NCI-H1417 treated with DMSO at 0.1 percent for 48 hours (cell line): ENCODE results near the gene PIGW.

Source experiments
- DNase-seq: peaks from one replicate; lab custom pipeline; 2025; lab: John Stamatoyannopoulos, UW

PIGW gene

DNA sequence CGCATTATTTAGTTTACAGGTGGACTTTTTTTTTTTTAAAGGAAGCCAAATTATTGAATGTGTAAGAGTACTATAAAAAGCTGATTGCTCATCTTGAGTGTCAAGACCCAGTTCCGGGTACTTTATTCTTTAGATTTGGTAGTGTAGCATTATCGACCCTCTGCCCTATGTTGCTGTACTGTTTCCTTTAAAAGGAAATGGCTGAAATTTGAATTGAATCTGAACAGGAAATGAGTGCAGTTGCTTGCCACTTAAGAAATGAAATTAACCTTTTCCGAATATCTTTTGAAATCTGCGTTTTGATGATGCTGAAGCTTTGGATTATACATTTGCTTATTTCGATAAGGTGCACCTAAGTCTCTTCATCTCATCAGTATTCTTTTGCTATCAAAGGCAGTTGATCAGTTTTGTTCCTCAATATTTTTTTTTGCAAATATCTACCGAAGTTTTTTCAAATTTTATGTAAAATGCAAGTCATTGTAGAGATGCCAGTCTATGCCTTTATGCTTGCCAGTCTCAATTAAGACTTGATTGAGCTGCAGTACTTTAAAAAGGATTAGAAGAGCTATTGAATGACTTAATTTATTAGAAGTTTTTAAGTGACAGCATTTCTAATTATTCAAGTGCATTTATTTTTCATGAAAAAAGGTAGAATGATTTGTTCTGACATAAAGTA, 11.8 kb downstream of the PIGW start:
- no peak for DNase-seq

DNA sequence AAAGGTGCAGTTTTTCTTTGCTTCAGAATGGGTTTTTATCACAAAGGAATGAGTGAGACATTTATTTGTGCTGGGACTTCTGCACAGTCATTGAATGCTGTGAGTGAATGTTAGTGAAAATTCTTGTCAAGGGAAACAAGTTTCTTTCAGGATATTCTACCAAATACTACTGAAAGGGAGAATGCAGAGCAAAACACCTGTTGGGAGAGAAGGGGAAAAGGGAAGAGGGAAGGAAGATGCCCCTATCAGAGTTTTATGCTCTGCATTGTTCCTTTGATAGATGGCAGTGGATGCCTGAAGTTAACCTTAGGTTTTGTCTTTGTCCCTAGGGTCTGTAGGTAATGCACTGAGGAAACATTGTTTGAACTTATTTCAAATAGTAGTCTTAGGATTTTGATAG, 13.0 kb downstream of the PIGW start:
- no peak for DNase-seq

DNA sequence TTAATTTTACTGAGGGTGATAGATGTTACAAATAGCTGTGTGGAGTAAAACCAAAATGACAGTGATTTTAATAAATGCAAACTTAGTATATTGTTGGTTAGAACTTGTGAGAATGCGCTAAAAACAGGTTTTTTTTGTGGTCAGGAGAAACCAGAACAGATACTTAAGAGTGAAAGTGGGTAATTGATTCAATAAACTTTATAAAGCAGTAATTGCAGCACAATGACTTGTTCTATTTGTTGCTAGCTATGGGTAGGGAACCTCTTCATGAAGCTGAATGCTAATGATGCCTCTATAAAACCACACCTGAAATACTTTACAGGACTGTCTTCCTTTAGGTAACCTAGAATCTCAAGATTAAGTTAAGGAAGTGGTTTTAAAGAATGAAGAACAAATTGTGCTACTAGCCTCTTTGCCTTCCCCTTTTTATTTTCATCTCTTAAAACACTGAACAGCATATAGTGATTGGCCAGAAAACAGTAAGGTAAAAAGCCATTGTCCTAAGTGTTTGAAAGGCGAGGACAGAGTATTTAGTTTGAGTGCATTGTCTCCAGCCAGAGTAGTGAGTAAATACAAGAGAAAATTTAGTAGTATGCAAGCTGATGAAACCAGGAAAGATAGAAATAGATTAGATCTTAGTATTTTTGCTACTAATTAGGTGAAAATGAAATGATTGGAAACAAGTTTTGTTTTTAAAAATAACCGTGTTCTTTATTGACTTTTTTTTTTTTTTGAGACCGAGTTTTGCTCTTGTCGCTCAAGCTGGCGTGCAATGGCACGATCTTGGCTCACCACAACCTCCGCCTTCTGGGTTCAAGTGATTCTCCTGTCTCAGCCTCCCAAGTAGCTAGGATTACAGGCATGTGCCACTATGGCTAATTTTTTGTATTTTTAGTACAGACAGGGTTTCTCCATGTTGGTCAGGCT, 16.0 kb downstream of the PIGW start:
- DNase-seq: no peak

DNA sequence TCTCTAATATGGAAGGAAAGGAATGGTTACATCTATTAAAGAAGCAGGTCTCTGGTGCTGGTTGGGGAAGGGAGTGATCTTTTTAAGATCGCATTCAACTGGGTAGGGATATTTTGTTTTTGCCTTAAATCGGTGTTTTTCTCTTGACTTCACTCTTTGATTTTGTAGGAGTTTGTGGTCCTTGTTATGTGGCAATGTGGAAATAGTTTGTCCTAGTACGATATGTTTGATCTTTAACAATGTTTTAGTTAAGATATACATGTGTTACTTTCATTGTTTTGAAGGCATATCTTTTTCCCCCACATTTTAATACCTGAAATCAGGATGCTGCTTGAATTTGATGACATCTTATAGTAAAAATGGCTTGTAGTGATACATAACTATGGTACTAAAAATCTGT, 18.7 kb downstream of the PIGW start:
- DNase-seq: no peak

DNA sequence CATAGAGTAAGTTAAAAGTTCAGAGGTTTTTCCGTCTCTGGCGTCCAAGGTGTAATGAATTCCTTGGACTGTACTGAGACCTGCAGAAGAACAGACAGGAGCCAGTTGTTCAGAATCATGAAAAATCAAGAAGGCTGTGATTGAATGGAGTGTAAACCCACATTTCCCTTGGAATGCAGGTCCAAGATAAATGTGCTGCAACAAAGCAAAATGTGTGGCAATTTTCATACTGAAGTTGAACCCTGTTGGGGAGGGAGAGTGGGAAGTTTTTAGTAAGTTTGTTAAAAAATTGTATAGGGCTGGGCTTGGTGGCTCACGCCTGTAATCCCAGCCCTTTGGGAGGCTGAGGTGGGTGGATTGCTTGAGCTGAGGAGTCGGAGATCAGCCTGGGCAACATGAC, 31.3 kb downstream of the PIGW start:
- no peak for DNase-seq

DNA sequence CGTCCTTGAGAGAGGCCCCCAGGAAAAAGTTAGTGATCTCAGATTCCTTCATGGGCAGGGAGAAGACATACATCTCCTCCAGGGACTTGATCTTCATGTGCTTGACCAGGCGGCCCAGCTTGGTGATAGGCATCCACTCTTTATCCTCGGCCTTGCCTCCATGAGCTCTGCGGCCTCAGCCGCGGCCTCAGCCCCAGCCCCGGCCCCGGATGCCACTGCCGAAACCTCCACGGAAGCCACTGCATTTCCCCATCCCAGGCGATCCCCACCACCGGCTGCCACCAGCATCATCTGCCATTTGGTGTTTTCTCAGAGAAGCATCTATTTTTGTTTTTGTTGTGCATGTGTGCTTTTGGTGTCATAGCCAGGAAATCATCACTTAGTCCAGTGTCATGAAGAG, 40.2 kb downstream of the PIGW start:
- DNase-seq: no peak

DNA sequence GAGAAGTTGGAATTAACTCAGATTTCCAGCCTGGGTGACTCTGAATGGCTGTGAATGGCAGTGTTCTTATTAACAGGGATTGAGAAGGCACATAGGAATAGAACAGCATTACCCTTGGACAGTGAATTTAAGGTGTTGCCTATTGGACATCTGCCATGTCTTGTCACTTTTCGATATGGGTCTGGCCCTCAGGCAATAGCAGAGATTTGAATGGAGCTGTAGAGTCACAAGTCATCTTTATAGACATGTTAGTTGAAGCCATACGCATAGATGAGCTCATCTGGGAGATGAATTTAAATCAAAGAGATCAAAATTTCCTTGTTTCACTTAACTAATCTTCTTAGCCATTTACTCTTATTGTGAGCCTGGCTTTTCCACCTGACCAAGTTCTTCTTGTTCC, 42.0 kb downstream of the PIGW start:
- no peak for DNase-seq

DNA sequence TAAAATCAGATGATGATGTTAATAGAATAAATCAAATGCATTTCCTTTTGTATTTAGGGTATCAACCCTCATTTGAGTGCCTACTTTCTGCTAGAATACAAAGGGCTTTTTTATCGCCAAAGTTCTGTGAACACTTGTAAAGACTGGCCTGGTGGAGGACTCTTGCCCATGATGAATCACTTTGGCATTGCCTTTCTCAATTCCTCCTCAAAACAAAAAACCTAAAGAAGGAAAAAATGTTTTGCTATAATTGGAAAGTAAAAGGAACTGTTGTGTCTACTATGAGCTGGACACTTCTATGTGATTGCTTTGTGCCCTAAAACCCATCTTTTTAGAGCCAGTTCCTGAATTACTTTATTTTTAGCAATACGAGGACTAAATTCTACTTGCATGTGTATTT, 43.9 kb downstream of the PIGW start:
- DNase-seq: no peak

DNA sequence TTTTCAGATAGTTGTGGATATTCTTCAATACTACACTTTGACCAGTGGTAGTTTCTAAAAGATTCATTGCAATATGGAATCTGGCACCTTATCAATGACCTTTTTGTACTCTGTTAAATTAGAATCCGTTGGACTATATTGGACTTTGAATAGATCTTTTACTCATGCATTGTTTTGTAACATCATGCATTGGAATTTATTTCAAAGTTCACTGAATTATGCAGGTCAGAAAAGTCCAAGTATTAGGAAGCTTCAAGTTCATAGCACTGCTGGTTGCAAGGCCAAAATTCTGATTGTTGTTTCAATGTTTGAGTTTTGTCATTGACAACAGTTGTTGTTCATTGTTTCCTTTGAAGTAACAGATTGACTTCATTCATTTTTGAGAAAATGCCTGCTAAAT, 49.0 kb downstream of the PIGW start:
- DNase-seq: no peak

DNA sequence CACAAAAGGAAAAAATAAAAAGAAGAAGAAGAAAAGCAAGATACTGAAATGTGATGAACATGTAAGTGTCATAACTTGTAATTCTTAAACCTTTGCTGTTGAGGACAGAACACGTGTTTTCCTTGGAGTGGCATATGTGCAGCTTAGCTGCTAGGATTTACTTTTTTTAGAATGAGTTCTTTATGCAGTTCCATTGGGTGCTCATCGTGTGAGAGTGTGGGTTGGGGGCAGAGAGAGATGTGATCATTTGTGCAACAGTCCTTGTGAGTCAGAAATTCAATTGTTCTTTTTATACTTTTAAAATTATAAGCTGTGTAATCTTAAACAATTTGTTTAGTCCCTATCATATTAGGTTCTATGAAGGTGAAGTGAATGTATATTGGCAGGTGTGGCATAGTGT, 51.4 kb downstream of the PIGW start:
- DNase-seq: no peak
